WTC11 (cell line): ENCODE data around the gene TBL1X. TPM values are rescaled to one million over a fixed set of nuclear protein-coding genes. Genes with fewer than 3 reads are reported as not detected.

ENCODE experiments used
- ATAC-seq: fragments of 200-7000 bp; cut with Tn5 transposase; 2 replicates; pipeline ENCODE4 v1.10.0; 2021; ENCODE audit warnings: mild to moderate bottlenecking, moderate library complexity
- CTCF ChIA-PET: fragments of 300-600 bp; sonication (Branson Sonifier 250); formaldehyde crosslinking; loops from one replicate; lab custom pipeline; 2021; ENCODE audit warnings: antibody characterized with exemption; lab: Charles Lee
- POLR2A ChIA-PET: fragments of 350-600 bp; sonication (Branson Sonifier 250); formaldehyde crosslinking; loops from one replicate; lab custom pipeline; 2021; ENCODE audit warnings: antibody characterized with exemption; lab: Charles Lee
- DNase-seq: peaks from one replicate; pipeline ENCODE4 v3.0.0; 2021; ENCODE audit warnings: low spot score
- H3K27ac Mint-ChIP-seq: 2 replicates; pipeline ENCODE4 v1.8.0; 2021; ENCODE audit warnings: mixed read lengths
- H3K27me3 Mint-ChIP-seq: 2 replicates; pipeline ENCODE4 v1.8.0; 2021; ENCODE audit warnings: low read depth, mild to moderate bottlenecking, moderate library complexity, mixed read lengths
- H3K36me3 Mint-ChIP-seq: 2 replicates; pipeline ENCODE4 v1.8.0; 2021; ENCODE audit warnings: mixed read lengths
- H3K4me1 Mint-ChIP-seq: 2 replicates; pipeline ENCODE4 v1.8.0; 2022; ENCODE audit warnings: mixed read lengths
- H3K4me3 Mint-ChIP-seq: 2 replicates; pipeline ENCODE4 v1.8.0; 2021; ENCODE audit warnings: mild to moderate bottlenecking, moderate library complexity, mixed read lengths
- H3K9me3 Mint-ChIP-seq: 2 replicates; pipeline ENCODE4 v1.8.0; 2021; ENCODE audit warnings: mixed read lengths
- ATF1 ChIP-seq: sonication (generic); formaldehyde crosslinking; IDR thresholded peaks from 2 replicates; pipeline ENCODE4 v1.8.1; 2023; ENCODE audit warnings: mild to moderate bottlenecking, moderate library complexity, missing genetic modification reagents
- ATF2 ChIP-seq: sonication (generic); formaldehyde crosslinking; IDR thresholded peaks from 2 replicates; pipeline ENCODE4 v1.8.1; 2022; ENCODE audit warnings: low read depth, missing genetic modification reagents, borderline replicate concordance
- CBFB ChIP-seq: sonication (generic); formaldehyde crosslinking; IDR thresholded peaks from 2 replicates; pipeline ENCODE4 v1.8.1; 2022; ENCODE audit warnings: mild to moderate bottlenecking, low read depth, missing genetic modification reagents
- CTCF ChIP-seq: fragments of 200-600 bp; IDR thresholded peaks from 2 replicates; pipeline ENCODE4 v1.8.0; 2022; ENCODE audit warnings: antibody characterized with exemption
- FOXK1 ChIP-seq: sonication (generic); formaldehyde crosslinking; IDR thresholded peaks from 2 replicates; pipeline ENCODE4 v1.8.0; 2022; ENCODE audit warnings: mild to moderate bottlenecking, moderate library complexity, missing genetic modification reagents
- FOXP1 ChIP-seq: sonication (generic); formaldehyde crosslinking; IDR thresholded peaks from 2 replicates; pipeline ENCODE4 v1.8.0; 2022; ENCODE audit warnings: missing genetic modification reagents, mild to moderate bottlenecking, moderate library complexity, borderline replicate concordance
- GABPB1 ChIP-seq: sonication (generic); formaldehyde crosslinking; IDR thresholded peaks from 2 replicates; pipeline ENCODE4 v1.8.1; 2023; ENCODE audit warnings: mild to moderate bottlenecking, missing genetic modification reagents
- GRHL2 ChIP-seq: fragments of 250-450 bp; sonication (Bioruptor Pico); IDR thresholded peaks from 2 replicates; pipeline ENCODE4 v1.8.0; 2022; ENCODE audit warnings: mild to moderate bottlenecking, moderate library complexity; ENCODE audit not compliant: insufficient replicate concordance, severe bottlenecking
- IRF1 ChIP-seq: sonication (generic); formaldehyde crosslinking; IDR thresholded peaks from 2 replicates; pipeline ENCODE4 v1.8.0; 2023; ENCODE audit warnings: missing genetic modification reagents
- NR2C2 ChIP-seq: sonication (generic); formaldehyde crosslinking; IDR thresholded peaks from 2 replicates; pipeline ENCODE4 v1.8.0; 2022; ENCODE audit warnings: mild to moderate bottlenecking, missing genetic modification reagents
- PRDM15 ChIP-seq: sonication (generic); formaldehyde crosslinking; IDR thresholded peaks from 2 replicates; pipeline ENCODE4 v1.8.0; 2022; ENCODE audit warnings: missing genetic modification reagents
- SP1 ChIP-seq: sonication (generic); formaldehyde crosslinking; conservative IDR thresholded peaks from 2 replicates; pipeline ENCODE4 v1.8.1; 2022; ENCODE audit warnings: missing genetic modification reagents
- TCF7 ChIP-seq: sonication (generic); formaldehyde crosslinking; IDR thresholded peaks from 2 replicates; pipeline ENCODE4 v1.8.0; 2022; ENCODE audit warnings: mild to moderate bottlenecking, low read depth, missing genetic modification reagents, moderate library complexity
- TEAD1 ChIP-seq: sonication (generic); formaldehyde crosslinking; IDR thresholded peaks from 2 replicates; pipeline ENCODE4 v1.8.0; 2022; ENCODE audit warnings: mild to moderate bottlenecking, missing genetic modification reagents
- USF2 ChIP-seq: sonication (generic); formaldehyde crosslinking; IDR thresholded peaks from 2 replicates; pipeline ENCODE4 v1.8.1; 2023; ENCODE audit warnings: mild to moderate bottlenecking, missing genetic modification reagents, moderate library complexity
- ZBTB43 ChIP-seq: sonication (generic); formaldehyde crosslinking; IDR thresholded peaks from 2 replicates; pipeline ENCODE4 v1.8.1; 2023; ENCODE audit warnings: mild to moderate bottlenecking, missing genetic modification reagents
- ZMAT4 ChIP-seq: fragments of 250-450 bp; sonication (Bioruptor Pico); IDR thresholded peaks from 2 replicates; pipeline ENCODE4 v1.9.0; 2021; ENCODE audit warnings: mild to moderate bottlenecking
- ZNF232 ChIP-seq: sonication (generic); formaldehyde crosslinking; IDR thresholded peaks from 2 replicates; pipeline ENCODE4 v1.8.0; 2022; ENCODE audit warnings: mild to moderate bottlenecking, missing genetic modification reagents
- ZNF512 ChIP-seq: sonication (generic); formaldehyde crosslinking; IDR thresholded peaks from 2 replicates; pipeline ENCODE4 v1.8.1; 2022; ENCODE audit warnings: missing genetic modification reagents, borderline replicate concordance
- total RNA-seq: library from RNA; stranded (reverse); gene quantifications from 3 replicates; pipeline ENCODE4 v1.2.3, GENCODE V29; 2021

TBL1X gene
- total RNA-seq, 1 experiment from 2014 or later, result 27.7 TPM

- no peak for ATAC-seq
- no peaks in the 10 kb centered on the region for H3K4me1 Mint-ChIP-seq
- no peak overlapping the region for H3K27ac Mint-ChIP-seq
- no peak for DNase-seq
- ChIA-PET POLR2A (no interaction called here), CTCF (no interaction called here)
- H3K9me3 Mint-ChIP-seq, result peaks cover 12% of the 10 kb centered on the region; the same call in 1 of the 2 replicates
- no peak overlapping the region for H3K4me3 Mint-ChIP-seq
- H3K27me3 Mint-ChIP-seq, result no peaks in the 10 kb centered on the region
- H3K36me3 Mint-ChIP-seq, result peaks cover 19% of the 10 kb centered on the region
- TF ChIP-seq CBFB (CRISPR knock-in tag) (no peak), USF2 (CRISPR knock-in tag) (no peak), ZNF512 (CRISPR knock-in tag) (no peak), ATF1 (CRISPR knock-in tag) (no peak), TCF7 (CRISPR knock-in tag) (no peak)
- TF ChIP-seq, all 79 proteins: peak for 0
Measured at GRCh38 chrX:9510366-9510765, 45.5 kb downstream of the TBL1X start.

- TF ChIP-seq IRF1 (CRISPR knock-in tag), result no peak
- TF ChIP-seq SP1 (CRISPR knock-in tag), result no peak
- no peak for TF ChIP-seq FOXP1 (CRISPR knock-in tag)
- ATAC-seq, result no peak
- Mint-ChIP-seq H3K36me3 (peaks cover 16% of the 10 kb centered on the region), H3K9me3 (peaks cover 12% of the 10 kb centered on the region; the same call in 1 of the 2 replicates), H3K27ac (no peak overlapping the region), H3K27me3 (no peaks in the 10 kb centered on the region), H3K4me3 (no peak overlapping the region), H3K4me1 (no peaks in the 10 kb centered on the region; the same call in 1 of the 2 replicates)
- DNase-seq, result no peak
- POLR2A ChIA-PET, result no interaction called here
- CTCF ChIA-PET, result no interaction called here
Measured at GRCh38 chrX:9510980-9511379, 46.1 kb downstream of the TBL1X start.

- no peak for ATAC-seq
- Mint-ChIP-seq H3K4me1 (peaks cover 28% of the 10 kb centered on the region), H3K27me3 (no peaks in the 10 kb centered on the region), H3K9me3 (no peaks in the 10 kb centered on the region), H3K4me3 (no peak overlapping the region), H3K36me3 (peaks cover 4% of the 10 kb centered on the region), H3K27ac (no peak overlapping the region)
- no peak for DNase-seq
- POLR2A ChIA-PET, result no interaction called here
- CTCF ChIA-PET, result no interaction called here
- no peak for TF ChIP-seq USF2 (CRISPR knock-in tag)
- TF ChIP-seq PRDM15 (CRISPR knock-in tag), result no peak
- TF ChIP-seq CTCF, result no peak
- no peak for TF ChIP-seq TEAD1 (CRISPR knock-in tag)
- TF ChIP-seq GABPB1 (CRISPR knock-in tag), result no peak
- no peak for TF ChIP-seq GRHL2 (CRISPR knock-in tag)
- TF ChIP-seq ZMAT4, result no peak
- TF ChIP-seq NR2C2 (CRISPR knock-in tag), result no peak
- TF ChIP-seq FOXK1 (CRISPR knock-in tag), result no peak
- no peak for TF ChIP-seq ZNF232
- no peak for TF ChIP-seq ATF2 (CRISPR knock-in tag)
- no peak for TF ChIP-seq ZBTB43 (CRISPR knock-in tag)
Measured at GRCh38 chrX:9515489-9515888, 50.6 kb downstream of the TBL1X start.
